Sigmoid colon (tissue), 7 donors: ENCODE data around the gene AXIN1. TPM values are rescaled to one million over a fixed set of nuclear protein-coding genes. Genes with fewer than 3 reads are reported as not detected.
"Not testable (repeated sequence)": the region's sequence is repeated elsewhere in the genome, so short reads cannot be mapped to it uniquely, and the experiment has no call there.

Source experiments
- DNase-seq: peaks from one replicate; pipeline ENCODE4 v3.0.0-alpha.2; 2019
- H3K27ac ChIP-seq, 4 donors: fragments of 200-600 bp; sonication (generic); one replicate each; pipeline ENCODE4 v1.5.1; 2016 to 2019; ENCODE audit warnings: mild to moderate bottlenecking in 1 of 4
- H3K27me3 ChIP-seq, 3 donors: fragments of 200-600 bp; sonication (generic); one replicate each; pipeline ENCODE4 v1.5.1; 2019; ENCODE audit warnings: mild to moderate bottlenecking in 1 of 3
- H3K36me3 ChIP-seq, 4 donors: fragments of 200-600 bp; sonication (generic); one replicate each; pipeline ENCODE4 v1.5.1; 2016 to 2019
- H3K4me1 ChIP-seq, 4 donors: fragments of 200-600 bp; sonication (generic); one replicate each; pipeline ENCODE4 v1.5.1; 2017 to 2019
- H3K4me3 ChIP-seq, 4 donors: fragments of 200-600 bp; sonication (generic); one replicate each; pipeline ENCODE4 v1.5.1; 2017 to 2019; ENCODE audit warnings: mild to moderate bottlenecking in 2 of 4, moderate library complexity in 1 of 4
- H3K9me3 ChIP-seq, 4 donors: fragments of 200-600 bp in 3 of 4; sonication (generic) in 3 of 4; one replicate each; pipeline versions ENCODE4 v1.5.1 to v1.6.1; 2013 to 2019
- EP300 ChIP-seq, 4 donors: sonication (generic); formaldehyde crosslinking; IDR thresholded peaks; one replicate each; pipeline ENCODE4 v1.6.1; 2017; ENCODE audit warnings: antibody characterized with exemption in 4 of 4
- POLR2A ChIP-seq, 2 donors: fragments of 450-650 bp; IDR thresholded peaks; one replicate each; pipeline ENCODE4 v1.6.1; 2016; ENCODE audit warnings: antibody characterized with exemption in 2 of 2, mild to moderate bottlenecking in 2 of 2, moderate library complexity in 2 of 2
- POLR2AphosphoS5 ChIP-seq, 4 donors: sonication (generic); formaldehyde crosslinking; IDR thresholded peaks; one replicate each; pipeline ENCODE4 v1.6.1; 2017; ENCODE audit warnings: antibody characterized with exemption in 4 of 4
- WGBS, 2 donors: extraction: QIAGEN DNeasy Blood & Tissue Kit; methylation state at CpG; one replicate each; pipeline ENCODE4 v1.1.7; 2013; 5-methylcytosine and 5-hydroxymethylcytosine counted together
- intact Hi-C: fragments of 100-400 bp; cut with DNase I; formaldehyde crosslinking; loops from one replicate; pipeline ENCODE4 v1.15.1; 2023
- polyA plus RNA-seq, 3 donors: library from polyadenylated mRNA; stranded (reverse); fragments of 200-250 nt; gene quantifications; one replicate each; pipeline ENCODE4 v1.2.3, GENCODE V29; 2013
- total RNA-seq, 4 donors: library from RNA; depleted of rRNA; stranded (reverse); fragments of >200 nt; gene quantifications; one replicate each; pipeline ENCODE4 v1.1.0, GENCODE V29; 2016
- TF ChIP-seq, protein P1 (sequence below), 4 experiments: fragments of 450-650 bp in 3 of 4; fragments of 200-600 bp in 1 of 4; IDR thresholded peaks; one replicate each; pipeline ENCODE4 v1.5.1; 2016 to 2019; ENCODE audit warnings: antibody characterized with exemption in 4 of 4, mild to moderate bottlenecking in 3 of 4, moderate library complexity in 2 of 4
- donor health status: healthy with polysubstance abuse.
- donor health status: Bipolar disorder and iron deficiency.
- donor health status: healthy.

The AXIN1 gene
- total and polyA plus RNA-seq, 7 donors = 17.9 to 33.4 (median 28.2) TPM

DNA sequence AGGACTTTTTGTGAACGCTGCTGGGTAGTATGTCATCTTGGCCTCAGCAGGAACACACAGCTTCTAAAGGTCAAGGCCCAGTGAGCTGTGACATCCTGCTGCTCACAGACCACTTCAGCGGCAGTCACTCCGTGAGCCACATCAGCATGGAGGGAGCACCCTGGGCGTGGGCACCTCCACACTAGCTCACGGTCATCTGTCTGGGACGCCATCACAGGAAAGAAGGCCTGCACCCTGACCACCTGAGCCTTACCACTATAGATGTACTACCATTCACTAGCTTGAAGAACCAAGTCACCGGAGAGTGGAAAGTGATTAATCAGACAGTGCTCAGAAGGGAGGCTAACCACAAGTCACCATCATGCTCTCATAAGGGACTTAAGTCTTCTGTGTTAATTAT lies 3.3 kb downstream of the AXIN1 start:
- H3K36me3 ChIP-seq = peaks cover 0 to 31% (median 3%) of the 10 kb centered on the region in 4 donors
- H3K27me3 ChIP-seq = no peaks in the 10 kb centered on the region
- H3K9me3 ChIP-seq = no peaks in the 10 kb centered on the region
- 80 to 95% methylated on average over 7 of the region's 7 CpGs for WGBS, 2 donors
- intact Hi-C loops = no loop called here
- H3K4me1 ChIP-seq = peaks cover 0 to 17% (median 13%) of the 10 kb centered on the region in 4 donors
- no peak overlapping the region for H3K4me3 ChIP-seq
- TF ChIP-seq, protein P1, sequence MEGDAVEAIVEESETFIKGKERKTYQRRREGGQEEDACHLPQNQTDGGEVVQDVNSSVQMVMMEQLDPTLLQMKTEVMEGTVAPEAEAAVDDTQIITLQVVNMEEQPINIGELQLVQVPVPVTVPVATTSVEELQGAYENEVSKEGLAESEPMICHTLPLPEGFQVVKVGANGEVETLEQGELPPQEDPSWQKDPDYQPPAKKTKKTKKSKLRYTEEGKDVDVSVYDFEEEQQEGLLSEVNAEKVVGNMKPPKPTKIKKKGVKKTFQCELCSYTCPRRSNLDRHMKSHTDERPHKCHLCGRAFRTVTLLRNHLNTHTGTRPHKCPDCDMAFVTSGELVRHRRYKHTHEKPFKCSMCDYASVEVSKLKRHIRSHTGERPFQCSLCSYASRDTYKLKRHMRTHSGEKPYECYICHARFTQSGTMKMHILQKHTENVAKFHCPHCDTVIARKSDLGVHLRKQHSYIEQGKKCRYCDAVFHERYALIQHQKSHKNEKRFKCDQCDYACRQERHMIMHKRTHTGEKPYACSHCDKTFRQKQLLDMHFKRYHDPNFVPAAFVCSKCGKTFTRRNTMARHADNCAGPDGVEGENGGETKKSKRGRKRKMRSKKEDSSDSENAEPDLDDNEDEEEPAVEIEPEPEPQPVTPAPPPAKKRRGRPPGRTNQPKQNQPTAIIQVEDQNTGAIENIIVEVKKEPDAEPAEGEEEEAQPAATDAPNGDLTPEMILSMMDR (IDR thresholded peaks at IDR 0.05) = no peak
- no peak for TF ChIP-seq POLR2A (IDR thresholded peaks at IDR 0.05)
- TF ChIP-seq POLR2AphosphoS5 (IDR thresholded peaks at IDR 0.05) = no peak
- no peak for TF ChIP-seq EP300 (IDR thresholded peaks at IDR 0.05)
- no peak for DNase-seq
- H3K27ac ChIP-seq = no peak overlapping the region

DNA sequence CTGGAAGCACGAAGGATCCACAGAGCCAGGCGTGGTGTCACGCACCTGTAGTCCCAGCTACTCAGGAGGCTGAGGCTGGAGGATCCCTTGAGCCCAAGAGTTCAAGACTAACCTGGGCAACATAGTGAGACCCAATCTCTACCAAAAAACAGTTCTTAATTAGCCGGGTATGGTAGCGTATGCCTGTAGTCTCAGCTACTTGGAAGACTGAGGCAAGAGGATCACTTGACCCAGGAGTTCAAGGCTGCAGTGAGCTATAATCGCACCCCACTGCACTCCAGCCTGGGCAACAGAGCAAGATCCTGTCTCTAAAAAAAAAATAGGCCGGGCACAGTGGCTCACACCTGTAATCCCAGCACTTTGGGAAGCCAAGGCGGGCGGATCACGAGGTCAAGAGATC lies 4.0 kb downstream of the AXIN1 start:
- DNase-seq, H3K4me3 ChIP-seq, H3K9me3 ChIP-seq, intact Hi-C loops, H3K27ac ChIP-seq, H3K27me3 ChIP-seq: not testable (repeated sequence)
- Histone ChIP-seq H3K4me1 (peaks cover 0 to 15% (median 12%) of the 10 kb centered on the region in 4 donors), H3K36me3 (peaks cover 0 to 34% (median 3%) of the 10 kb centered on the region in 4 donors)
- WGBS, 2 donors = 95 to 96% methylated on average over 10 of the region's 10 CpGs

DNA sequence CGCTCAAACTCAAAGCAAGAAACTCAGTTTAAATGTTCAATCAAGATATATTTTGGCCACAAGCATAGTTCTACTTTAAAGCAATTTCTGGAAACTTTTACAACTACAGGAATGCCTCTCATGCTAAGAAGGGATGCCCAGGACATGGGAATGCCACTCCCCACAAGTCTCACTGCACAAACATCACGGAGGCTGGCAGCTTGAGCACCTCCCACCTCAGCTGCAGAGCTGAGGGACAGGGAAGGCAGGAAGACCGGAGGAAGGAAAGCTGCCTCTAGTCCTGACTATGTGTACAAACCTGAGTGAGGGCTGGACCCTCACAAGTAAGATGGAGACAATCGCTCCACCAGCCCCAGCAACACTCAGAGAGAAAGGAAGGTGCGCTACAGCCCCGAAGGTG lies 5.3 kb downstream of the AXIN1 start:
- Histone ChIP-seq H3K36me3 (peaks cover 0 to 34% (median 3%) of the 10 kb centered on the region in 4 donors), H3K9me3 (no peaks in the 10 kb centered on the region), H3K4me3 (no peak overlapping the region), H3K4me1 (peaks cover 0 to 11% (median 10%) of the 10 kb centered on the region in 4 donors), H3K27me3 (no peaks in the 10 kb centered on the region), H3K27ac (no peak overlapping the region)
- 90 to 93% methylated on average over 6 of the region's 6 CpGs for WGBS, 2 donors
- DNase-seq = no peak
- intact Hi-C loops = no loop called here
- TF ChIP-seq, protein P1 (IDR thresholded peaks at IDR 0.05) = no peak
- TF ChIP-seq EP300 (IDR thresholded peaks at IDR 0.05) = no peak
- TF ChIP-seq POLR2A (IDR thresholded peaks at IDR 0.05) = no peak
- TF ChIP-seq POLR2AphosphoS5 (IDR thresholded peaks at IDR 0.05) = no peak

DNA sequence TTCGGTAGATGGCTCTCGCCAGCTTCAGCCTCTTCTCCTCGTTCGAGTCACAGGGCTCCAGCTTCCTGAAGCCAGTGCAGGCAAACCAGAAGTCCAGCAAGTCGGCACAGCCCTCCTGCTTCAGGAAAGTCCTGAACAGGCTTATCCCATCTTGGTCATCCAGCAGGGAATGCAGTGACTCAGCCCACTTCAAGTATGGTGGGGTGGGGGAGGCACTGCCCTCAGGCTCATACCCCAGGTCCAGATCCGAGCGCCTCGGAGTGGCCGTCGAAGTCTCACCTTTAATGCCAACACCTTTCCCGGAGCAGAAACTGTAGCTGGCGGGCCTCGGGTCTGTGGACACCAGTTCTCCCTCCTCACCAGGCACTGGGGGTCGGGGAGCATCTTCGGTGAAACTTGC lies 5.9 kb downstream of the AXIN1 start:
- no peaks in the 10 kb centered on the region for H3K27me3 ChIP-seq
- no peak overlapping the region for H3K27ac ChIP-seq
- 90 to 95% methylated on average over 15 of the region's 15 CpGs for WGBS, 2 donors
- H3K9me3 ChIP-seq = no peaks in the 10 kb centered on the region
- DNase-seq = no peak
- peaks cover 0 to 7% (median 6%) of the 10 kb centered on the region in 4 donors for H3K4me1 ChIP-seq
- H3K4me3 ChIP-seq = no peak overlapping the region
- intact Hi-C loops = no loop called here
- TF ChIP-seq, protein P1 (IDR thresholded peaks at IDR 0.05) = no peak
- TF ChIP-seq EP300 (IDR thresholded peaks at IDR 0.05) = no peak
- TF ChIP-seq POLR2A (IDR thresholded peaks at IDR 0.05) = no peak
- TF ChIP-seq POLR2AphosphoS5 (IDR thresholded peaks at IDR 0.05) = no peak
- H3K36me3 ChIP-seq = peaks cover 0 to 34% (median 3%) of the 10 kb centered on the region in 4 donors

DNA sequence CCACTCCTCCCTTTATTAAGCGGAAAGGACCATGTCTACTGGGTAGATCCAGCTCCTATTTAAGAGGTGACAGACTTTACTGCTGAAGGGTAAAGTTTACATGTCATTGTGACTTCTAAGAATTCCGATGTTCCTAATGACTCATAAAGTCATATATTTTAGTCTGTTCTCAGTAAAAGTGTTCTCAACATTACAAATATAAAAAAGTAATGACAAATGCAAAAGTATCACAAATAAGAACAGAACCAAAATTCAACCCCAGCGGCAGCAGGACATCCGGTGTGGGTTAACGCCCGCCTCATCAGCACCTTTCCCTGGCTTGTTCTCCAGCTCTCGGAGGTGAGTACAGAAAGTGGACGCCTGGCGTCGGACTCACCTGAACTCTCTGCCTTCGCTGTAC lies 6.8 kb downstream of the AXIN1 start:
- 86 to 88% methylated on average over 11 of the region's 11 CpGs for WGBS, 2 donors

More for the DNA sequence above, 6.8 kb downstream of the AXIN1 start:
- no peak for DNase-seq
- Histone ChIP-seq H3K27me3 (no peaks in the 10 kb centered on the region), H3K36me3 (peaks cover 0 to 34% (median 5%) of the 10 kb centered on the region in 4 donors), H3K4me3 (no peak overlapping the region), H3K4me1 (no peaks in the 10 kb centered on the region), H3K27ac (no peak overlapping the region), H3K9me3 (no peaks in the 10 kb centered on the region)
- intact Hi-C loops = no loop called here
- TF ChIP-seq POLR2AphosphoS5 (IDR thresholded peaks at IDR 0.05) (no peak), EP300 (IDR thresholded peaks at IDR 0.05) (no peak), POLR2A (IDR thresholded peaks at IDR 0.05) (no peak)
- TF ChIP-seq, protein P1 (IDR thresholded peaks at IDR 0.05) = no peak
